NCI-H69 (cell line): ENCODE measurements around the gene NHS.

ENCODE experiments used
- DNase-seq: peaks from one replicate; lab custom pipeline; 2025; lab: John Stamatoyannopoulos, UW

The NHS gene

DNA sequence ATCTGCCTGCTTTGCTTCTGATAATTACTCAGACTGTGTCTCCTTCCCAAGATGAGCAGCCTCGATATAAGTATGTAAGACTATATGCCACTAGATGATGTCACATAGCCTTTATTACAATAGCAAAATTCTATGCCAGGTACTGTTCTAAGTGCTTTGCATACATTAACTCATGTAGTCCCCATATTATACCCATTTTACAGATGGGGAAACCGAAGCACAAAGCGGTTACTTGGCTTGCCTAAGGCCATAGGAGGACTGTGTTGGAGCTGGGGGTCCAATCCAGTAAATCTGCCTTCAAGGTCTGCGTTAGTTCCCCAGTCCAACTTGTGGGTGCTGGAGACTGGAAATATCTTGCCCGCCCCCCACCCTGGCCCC lies 361.5 kb downstream of the NHS start:
- DNase-seq: no peak

GRCh38 chrX:17736856-17737709 lies 362.1 kb downstream of the NHS start, which contains the start of gene SCML1:
Gene SCML1, plus strand, starts transcription at chrX:17737493. Its CDS starts 6,694 bp downstream, at chrX:17744187.
- DNase-seq: peak; percentile 98

GRCh38 chrX:17737710-17737985 lies 362.6 kb downstream of the NHS start:
- DNase-seq: no peak

DNA sequence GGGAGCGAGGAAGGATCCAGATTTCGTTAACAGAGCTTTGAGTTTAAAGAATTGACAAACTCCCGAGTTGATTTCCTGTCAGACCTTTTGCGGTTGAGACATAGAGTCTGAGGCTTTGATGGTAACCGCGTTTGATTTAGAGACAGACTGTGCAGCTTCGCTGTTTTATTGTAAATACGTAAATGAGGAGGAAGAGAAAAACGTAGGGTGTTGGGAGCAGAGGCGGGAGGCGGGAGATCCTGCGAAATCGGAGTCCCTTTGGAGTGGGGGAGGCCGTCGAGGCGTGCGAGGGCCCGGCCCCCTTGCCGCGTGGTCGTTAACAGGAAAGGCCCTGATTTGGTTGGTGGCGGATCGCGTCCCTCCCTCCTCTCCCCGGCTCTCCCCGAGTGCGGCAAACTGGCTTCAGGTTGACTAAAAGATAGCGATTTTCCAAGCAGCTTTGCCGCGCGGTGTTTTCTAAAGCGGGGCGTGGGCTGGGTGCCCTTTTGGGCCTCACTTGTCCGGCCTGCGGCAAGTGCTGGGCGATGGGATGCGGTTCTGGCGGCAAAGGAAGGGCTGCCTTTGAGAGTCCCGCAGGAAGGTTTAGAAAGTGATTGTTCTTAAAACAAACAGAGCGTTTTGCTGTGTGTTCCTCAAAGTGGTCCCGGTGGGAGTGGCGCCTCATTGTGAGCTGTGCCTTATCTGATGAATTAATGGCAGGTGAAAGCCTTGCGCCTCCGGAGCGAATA lies 363.1 kb downstream of the NHS start:
- DNase-seq: peak; percentile 77

GRCh38 chrX:17738737-17739535 lies 363.9 kb downstream of the NHS start:
- DNase-seq: no peak

- peak; percentile 23 for DNase-seq
Measured at GRCh38 chrX:17740137-17741122, 365.4 kb downstream of the NHS start.

GRCh38 chrX:17741123-17741511 lies 366.1 kb downstream of the NHS start:
- peak; percentile 47 for DNase-seq

DNA sequence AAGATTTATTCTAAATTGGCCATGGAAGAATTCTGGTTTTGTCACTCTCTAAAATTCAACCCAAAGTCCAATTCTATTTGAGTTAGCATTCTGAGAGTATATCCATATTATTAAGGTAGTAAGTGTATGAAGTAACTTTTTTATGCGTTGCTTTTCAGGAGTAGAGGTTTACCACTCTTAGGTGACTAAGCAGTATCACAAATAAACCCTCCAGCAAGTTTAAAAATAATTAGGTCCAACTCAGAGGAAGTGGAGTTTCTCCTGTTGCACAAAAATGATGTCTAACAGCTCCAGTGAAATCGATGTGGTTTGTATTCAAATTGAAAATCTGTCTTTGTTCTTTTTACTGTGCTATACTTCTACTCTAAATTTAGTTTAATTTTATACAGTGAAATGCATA lies 368.9 kb downstream of the NHS start:
- no peak for DNase-seq

DNA sequence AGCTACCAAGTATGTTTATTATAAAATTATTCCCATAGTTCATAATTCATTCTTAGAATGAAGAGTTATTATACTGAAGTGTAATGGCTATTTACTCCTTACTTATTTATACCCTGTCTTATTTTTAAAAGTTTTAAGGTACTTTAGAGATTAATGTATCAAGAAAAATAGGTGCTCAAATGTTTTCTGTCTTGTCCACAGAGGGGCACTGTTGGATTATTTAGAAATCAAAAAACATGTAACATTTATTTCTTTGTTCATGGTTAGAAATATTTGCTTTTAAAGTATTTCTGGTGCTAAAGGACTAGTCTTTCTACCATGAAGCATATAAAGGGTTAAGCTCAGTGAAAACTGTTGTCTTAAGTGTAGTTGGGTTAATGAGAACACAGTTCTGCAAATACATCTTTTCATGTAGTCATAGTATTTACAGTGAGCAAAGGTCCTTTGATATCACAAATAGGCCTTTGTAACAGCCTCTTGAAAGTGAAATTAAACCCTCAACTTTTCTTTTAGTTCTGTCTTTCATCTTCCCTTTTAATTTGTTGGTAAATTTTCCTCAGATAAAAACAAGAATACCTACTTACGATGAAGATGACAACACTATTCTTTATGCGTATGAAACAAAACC lies 370.0 kb downstream of the NHS start:
- DNase-seq: peak; percentile 3

- no peak for DNase-seq
Measured at GRCh38 chrX:17747692-17748091, 372.7 kb downstream of the NHS start.

GRCh38 chrX:17748684-17749083 lies 373.7 kb downstream of the NHS start:
- DNase-seq: no peak

- no peak for DNase-seq
Measured at GRCh38 chrX:17750436-17750835, 375.4 kb downstream of the NHS start.

DNA sequence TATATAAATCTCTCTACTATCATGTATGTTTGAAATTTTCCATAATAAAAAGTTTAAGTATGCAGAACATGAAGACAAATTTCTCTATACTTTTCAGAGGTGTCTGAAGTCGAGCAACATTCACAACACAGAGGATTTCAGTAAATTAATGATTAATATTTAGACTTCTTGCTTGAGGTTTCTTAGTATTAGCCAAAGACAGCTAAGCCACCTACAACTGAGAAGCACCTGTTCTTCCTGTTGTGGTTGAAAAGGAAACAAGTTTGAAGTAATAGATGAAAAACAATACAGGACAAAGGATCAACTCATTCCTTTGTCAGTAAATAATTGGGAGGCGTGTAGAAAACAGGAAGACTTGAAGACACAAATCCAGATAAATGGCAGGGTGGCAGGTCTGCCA lies 383.4 kb downstream of the NHS start:
- DNase-seq: no peak

- no peak for DNase-seq
Measured at GRCh38 chrX:17759990-17760389, 385.0 kb downstream of the NHS start.

- DNase-seq: no peak
Measured at GRCh38 chrX:17767734-17768133, 392.7 kb downstream of the NHS start.

DNA sequence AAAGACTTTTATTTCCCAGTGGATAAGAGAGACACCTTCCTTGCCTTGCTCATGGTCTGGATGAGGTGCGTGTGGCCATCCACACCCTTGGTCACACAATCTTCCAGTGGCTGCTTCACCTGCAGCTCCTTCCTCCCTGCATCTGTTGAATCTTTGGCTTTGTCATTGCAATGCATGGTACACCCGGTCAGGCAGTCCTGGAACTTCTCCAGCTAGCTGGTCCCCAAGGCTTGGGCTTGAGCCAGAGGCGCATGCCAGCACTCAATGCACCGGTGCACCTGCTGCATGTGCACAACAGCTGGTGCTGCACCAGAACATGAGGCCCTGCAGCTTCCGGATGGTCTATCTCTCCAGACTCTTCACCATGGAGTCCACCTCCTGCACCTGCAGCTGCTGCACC lies 394.0 kb downstream of the NHS start:
- DNase-seq: no peak

- no peak for DNase-seq
Measured at GRCh38 chrX:17769701-17770269, 394.8 kb downstream of the NHS start.

GRCh38 chrX:17773221-17773876 lies 398.3 kb downstream of the NHS start:
- DNase-seq: no peak

- no peak for DNase-seq
Measured at GRCh38 chrX:17774053-17774452, 399.1 kb downstream of the NHS start.

- no peak for DNase-seq
Measured at GRCh38 chrX:17778997-17779396, 404.0 kb downstream of the NHS start.
